HFFc6 (cell line): ENCODE data around the gene DENND2D. TPM values are rescaled to one million over a fixed set of nuclear protein-coding genes. Genes with fewer than 3 reads are reported as not detected.
A peak's percentile ranks its signal among the peaks of the same experiment; 100 is the strongest.
"Not testable (repeated sequence)": the region's sequence is repeated elsewhere in the genome, so short reads cannot be mapped to it uniquely, and the experiment has no call there.

ENCODE experiments used
- DNase-seq: peaks from one replicate; pipeline ENCODE4 v3.0.0-alpha.2; 2018
- H3K27ac Mint-ChIP-seq: 2 replicates; pipeline ENCODE4 v1.8.0; 2020; ENCODE audit warnings: mild to moderate bottlenecking, mixed read lengths
- H3K27me3 Mint-ChIP-seq: 2 replicates; pipeline ENCODE4 v1.8.0; 2021; ENCODE audit warnings: mild to moderate bottlenecking, moderate library complexity, mixed read lengths; ENCODE audit not compliant: insufficient read depth
- H3K36me3 Mint-ChIP-seq: 2 replicates; pipeline ENCODE4 v1.8.0; 2021; ENCODE audit warnings: low read depth, mixed read lengths
- H3K4me1 Mint-ChIP-seq: 2 replicates; pipeline ENCODE4 v1.8.0; 2020; ENCODE audit warnings: low read depth, mixed read lengths
- H3K4me3 Mint-ChIP-seq: 2 replicates; pipeline ENCODE4 v1.8.0; 2020; ENCODE audit warnings: mild to moderate bottlenecking, moderate library complexity, mixed read lengths
- H3K9me3 Mint-ChIP-seq: 2 replicates; pipeline ENCODE4 v1.8.0; 2020; ENCODE audit warnings: mild to moderate bottlenecking, mixed read lengths
- total RNA-seq, 6 experiments: library from RNA; stranded (reverse); fragmentation: NEBNext Ultra II Directional; extraction: Animal tissue kit (Norgen Biotek cat#: 25700); gene quantifications; 2 replicates in 1 of 6; 3 replicates in 5 of 6; pipeline ENCODE4 v1.2.3, GENCODE V29; 2021
- TF ChIP-seq, protein P1 (sequence below): fragments of 200-600 bp; sonication (generic); IDR thresholded peaks from 2 replicates; pipeline ENCODE4 v1.5.0; 2021; ENCODE audit warnings: antibody characterized with exemption, mild to moderate bottlenecking

The DENND2D gene
- total RNA-seq, 6 experiments from 2014 or later: 0.92 to 4.0 (median 3.7) TPM

DNA sequence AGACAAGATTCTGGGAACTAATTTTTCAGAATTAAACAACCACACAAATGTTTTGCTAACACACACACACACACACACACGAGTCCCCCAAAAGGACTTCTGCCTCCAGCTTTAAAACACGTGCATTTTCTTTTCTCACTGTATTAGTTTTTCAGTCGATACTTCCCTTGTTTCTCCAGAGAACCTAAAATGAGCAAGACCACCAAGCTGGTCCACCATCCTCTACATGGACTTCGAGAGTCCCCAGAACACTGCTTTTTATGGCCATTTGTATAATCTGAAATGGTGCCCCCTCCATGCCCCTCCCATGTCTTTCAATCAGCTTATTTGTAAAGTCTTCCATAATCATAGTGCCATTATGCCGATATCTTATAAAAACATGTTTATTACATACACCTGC is 16.3 kb upstream of the DENND2D start:
- Mint-ChIP-seq H3K27me3 (peaks cover 4% of the 10 kb centered on the region), H3K36me3 (0 out of 2 replicates have a peak, but pooled peaks cover 7% of the 10 kb centered on the region), H3K4me1 (peaks cover 18% of the 10 kb centered on the region), H3K4me3 (no peak overlapping the region), H3K9me3 (no peaks in the 10 kb centered on the region), H3K27ac (no peak overlapping the region)
- DNase-seq: no peak
- TF ChIP-seq, protein P1, sequence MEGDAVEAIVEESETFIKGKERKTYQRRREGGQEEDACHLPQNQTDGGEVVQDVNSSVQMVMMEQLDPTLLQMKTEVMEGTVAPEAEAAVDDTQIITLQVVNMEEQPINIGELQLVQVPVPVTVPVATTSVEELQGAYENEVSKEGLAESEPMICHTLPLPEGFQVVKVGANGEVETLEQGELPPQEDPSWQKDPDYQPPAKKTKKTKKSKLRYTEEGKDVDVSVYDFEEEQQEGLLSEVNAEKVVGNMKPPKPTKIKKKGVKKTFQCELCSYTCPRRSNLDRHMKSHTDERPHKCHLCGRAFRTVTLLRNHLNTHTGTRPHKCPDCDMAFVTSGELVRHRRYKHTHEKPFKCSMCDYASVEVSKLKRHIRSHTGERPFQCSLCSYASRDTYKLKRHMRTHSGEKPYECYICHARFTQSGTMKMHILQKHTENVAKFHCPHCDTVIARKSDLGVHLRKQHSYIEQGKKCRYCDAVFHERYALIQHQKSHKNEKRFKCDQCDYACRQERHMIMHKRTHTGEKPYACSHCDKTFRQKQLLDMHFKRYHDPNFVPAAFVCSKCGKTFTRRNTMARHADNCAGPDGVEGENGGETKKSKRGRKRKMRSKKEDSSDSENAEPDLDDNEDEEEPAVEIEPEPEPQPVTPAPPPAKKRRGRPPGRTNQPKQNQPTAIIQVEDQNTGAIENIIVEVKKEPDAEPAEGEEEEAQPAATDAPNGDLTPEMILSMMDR: no peak

DNA sequence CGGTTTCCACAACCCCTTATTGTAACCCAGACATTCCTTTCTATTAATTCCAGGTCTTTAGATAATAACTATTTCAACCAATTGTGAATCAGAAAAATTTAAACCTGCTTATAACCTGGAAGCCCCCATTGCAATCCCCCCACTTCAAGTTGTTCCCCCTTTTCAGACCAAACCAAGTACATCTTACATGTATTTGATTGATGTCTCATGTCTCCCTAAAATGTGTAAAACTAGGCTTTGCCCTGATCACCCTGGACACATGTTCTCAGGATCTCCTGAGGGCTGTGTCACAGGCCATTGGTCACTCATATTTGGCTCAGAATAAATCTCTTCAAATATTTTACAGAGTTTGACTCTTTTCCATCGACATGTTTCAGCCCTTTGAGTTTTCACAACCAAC is 14.8 kb upstream of the DENND2D start:
- not testable (repeated sequence) for H3K27me3 Mint-ChIP-seq, H3K27ac Mint-ChIP-seq, H3K4me3 Mint-ChIP-seq, DNase-seq, H3K36me3 Mint-ChIP-seq, H3K9me3 Mint-ChIP-seq
- H3K4me1 Mint-ChIP-seq: peaks cover 12% of the 10 kb centered on the region

DNA sequence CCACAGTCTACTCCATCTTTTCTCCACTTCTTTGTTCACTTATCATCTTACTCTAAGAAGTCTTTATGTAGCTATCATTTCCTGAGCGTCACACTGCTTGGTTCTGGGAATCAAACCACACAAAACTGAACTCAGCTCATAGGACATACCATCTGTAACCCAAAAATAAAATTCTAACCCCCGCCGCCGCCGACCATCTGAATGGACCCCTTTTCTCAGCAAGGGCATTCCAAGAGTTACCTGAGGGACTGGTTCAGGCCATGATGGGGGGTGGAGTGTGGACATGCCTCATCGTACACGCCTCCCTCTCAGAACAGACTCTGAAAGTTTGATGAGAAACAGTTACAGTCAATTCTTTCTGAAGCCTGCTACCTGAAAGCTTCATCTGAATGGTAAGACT is 14.4 kb upstream of the DENND2D start:
- TF ChIP-seq, protein P1: no peak
- Mint-ChIP-seq H3K27ac (peak overlapping the region; percentile 10; the same call in 1 of the 2 replicates), H3K4me1 (peaks cover 12% of the 10 kb centered on the region), H3K36me3 (0 out of 2 replicates have a peak, but pooled peaks cover 7% of the 10 kb centered on the region), H3K9me3 (no peaks in the 10 kb centered on the region), H3K27me3 (no peaks in the 10 kb centered on the region; the same call in 1 of the 2 replicates), H3K4me3 (no peak overlapping the region)
- no peak for DNase-seq

DNA sequence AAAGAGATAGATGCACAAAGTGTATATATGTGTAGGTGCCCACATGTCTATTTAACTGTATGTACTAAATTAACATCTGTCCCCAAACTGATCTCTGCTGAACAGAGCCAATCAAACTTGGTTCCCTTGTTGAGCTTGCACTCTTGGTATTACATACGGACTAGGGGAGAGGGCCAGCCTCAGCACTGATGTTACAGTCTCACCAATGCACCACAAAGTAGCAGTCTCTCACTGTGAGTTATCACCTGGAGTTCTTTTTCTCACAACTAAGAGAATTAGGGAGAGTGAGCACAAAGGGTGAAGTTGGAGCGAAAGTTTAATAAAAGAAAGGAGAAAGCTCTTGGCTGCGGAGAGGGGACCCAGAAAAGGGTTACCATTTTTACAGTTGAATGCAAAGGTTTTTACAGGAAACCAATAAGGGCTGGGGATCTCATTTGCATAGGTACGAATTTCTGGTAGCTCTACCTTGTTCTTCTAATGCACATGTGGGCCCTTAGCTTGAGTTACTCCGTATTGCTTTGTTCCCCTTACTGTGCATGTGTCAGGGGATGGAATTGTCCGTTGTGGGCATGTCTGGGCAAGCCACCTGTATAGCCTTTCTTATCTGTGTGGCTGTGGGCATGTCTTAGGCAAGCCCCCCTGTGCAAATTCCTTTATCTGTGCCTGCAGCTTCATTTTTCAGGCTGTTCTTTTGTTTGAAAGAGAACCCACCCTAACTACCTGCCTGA is 13.8 kb upstream of the DENND2D start:
- no peak overlapping the region for H3K4me3 Mint-ChIP-seq
- no peak for DNase-seq
- no peaks in the 10 kb centered on the region for H3K9me3 Mint-ChIP-seq
- TF ChIP-seq, protein P1: no peak
- 0 out of 2 replicates have a peak overlapping the region, but pooled peaks have one; percentile 10 for H3K27ac Mint-ChIP-seq
- peaks cover 12% of the 10 kb centered on the region for H3K4me1 Mint-ChIP-seq
- H3K36me3 Mint-ChIP-seq: 0 out of 2 replicates have a peak, but pooled peaks cover 7% of the 10 kb centered on the region
- H3K27me3 Mint-ChIP-seq: no peaks in the 10 kb centered on the region

DNA sequence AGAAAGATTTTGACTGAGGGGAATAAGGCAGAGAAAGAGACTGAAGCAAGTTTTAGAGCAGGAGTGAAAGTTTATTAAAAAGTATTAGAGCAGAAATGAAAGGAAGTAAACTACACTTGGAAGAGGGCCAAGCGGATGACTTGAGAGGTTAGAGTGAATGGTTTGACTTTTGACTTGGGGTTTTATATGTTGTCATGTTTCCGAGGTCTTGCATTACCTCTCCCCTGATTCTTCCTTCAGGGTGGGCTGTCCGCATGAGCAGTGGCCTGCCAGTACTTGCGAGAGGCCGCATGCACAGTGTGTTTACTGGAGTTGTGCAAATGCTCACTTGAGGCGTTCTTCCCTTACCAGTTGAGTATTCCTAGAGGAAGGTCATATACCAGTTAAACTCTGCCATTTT is 13.0 kb upstream of the DENND2D start:
- Mint-ChIP-seq H3K36me3 (0 out of 2 replicates have a peak, but pooled peaks cover 7% of the 10 kb centered on the region), H3K4me1 (peaks cover 12% of the 10 kb centered on the region), H3K9me3 (no peaks in the 10 kb centered on the region), H3K27me3 (no peaks in the 10 kb centered on the region), H3K27ac (no peak overlapping the region), H3K4me3 (no peak overlapping the region)
- TF ChIP-seq, protein P1: no peak
- no peak for DNase-seq

DNA sequence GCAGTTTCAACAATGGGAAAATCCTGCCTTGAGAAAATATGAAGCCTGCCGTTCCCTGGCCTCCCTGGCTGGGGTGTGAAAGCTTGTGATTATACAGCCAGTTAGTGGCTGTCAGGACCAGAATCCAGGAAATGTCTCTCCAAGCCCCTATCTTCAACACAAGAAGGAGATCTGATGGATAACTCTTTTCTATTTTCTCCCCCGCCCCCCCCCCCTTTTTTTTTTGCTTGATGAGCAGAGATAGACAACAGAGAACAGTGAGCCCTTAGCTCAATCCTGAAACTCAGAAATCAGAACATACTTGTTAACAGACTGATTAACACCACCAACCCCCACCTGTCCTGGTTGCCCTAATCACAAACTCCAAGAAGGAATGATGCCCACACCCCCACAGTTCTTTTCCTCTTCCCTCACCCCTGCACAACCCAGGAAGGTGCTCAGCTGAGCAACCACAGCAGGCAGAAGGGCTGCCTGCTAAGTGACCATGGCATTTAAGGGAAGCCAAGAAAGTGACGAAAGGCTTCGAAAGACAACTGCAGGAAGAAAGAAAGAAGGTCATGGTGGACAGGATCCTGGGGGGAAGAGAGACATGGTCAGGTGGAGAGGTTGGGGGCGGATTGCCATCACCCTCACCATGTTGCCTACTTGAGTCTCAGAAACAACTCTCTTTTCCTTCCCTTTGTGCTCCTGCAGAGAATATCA is 12.3 kb upstream of the DENND2D start:
- DNase-seq: no peak
- Mint-ChIP-seq H3K4me1 (peaks cover 12% of the 10 kb centered on the region), H3K36me3 (0 out of 2 replicates have a peak, but pooled peaks cover 7% of the 10 kb centered on the region), H3K27ac (no peak overlapping the region), H3K27me3 (no peaks in the 10 kb centered on the region), H3K4me3 (no peak overlapping the region), H3K9me3 (no peaks in the 10 kb centered on the region)
- TF ChIP-seq, protein P1: no peak
